Caco-2 (cell line): ENCODE measurements around the gene FLG2. TPM values are rescaled to one million over a fixed set of nuclear protein-coding genes. Genes with fewer than 3 reads are reported as not detected.

ENCODE experiments used
- Bru-seq: library from RNA; stranded (reverse); fragments of 400-500 nt; gene quantifications from one replicate; lab custom pipeline; 2021; lab: Mats Ljungman, UMichigan
- BruChase-seq, 2 experiments: library from RNA; stranded (reverse); fragments of 400-500 nt; gene quantifications; one replicate each; lab custom pipeline; 2021; lab: Mats Ljungman, UMichigan
- BruUV-seq: library from RNA; stranded (reverse); fragments of 400-500 nt; replicated peaks from 2 replicates; lab custom pipeline; 2021; lab: Mats Ljungman, UMichigan
- CTCF ChIA-PET: fragments of 300-600 bp; sonication (Branson Sonifier 250); formaldehyde crosslinking; loops from one replicate; lab custom pipeline; 2022; ENCODE audit warnings: antibody characterized with exemption; lab: Charles Lee
- POLR2A ChIA-PET: fragments of 300-600 bp; sonication (Branson Sonifier 250); formaldehyde crosslinking; loops from one replicate; lab custom pipeline; 2022; ENCODE audit warnings: antibody characterized with exemption; lab: Charles Lee
- DNase-seq, 2 experiments: peaks; one replicate each; pipeline versions ENCODE4 v3.0.0 to v3.0.0-alpha.2; 2020 to 2022
- H3K27me3 ChIP-seq: replicated peaks from 2 replicates; pipeline ENCODE4 v1.6.0; 2011; ENCODE audit warnings: low read length; ENCODE audit not compliant: control insufficient read depth, insufficient read depth
- H3K36me3 ChIP-seq: 2 replicates; pipeline ENCODE4 v1.5.1; 2011; ENCODE audit warnings: low read length; ENCODE audit not compliant: control insufficient read depth, insufficient read depth
- H3K4me1 ChIP-seq: fragments of 250-450 bp; sonication (Bioruptor Pico); 2 replicates; pipeline ENCODE4 v1.5.1; 2020; ENCODE audit warnings: mild to moderate bottlenecking
- H3K4me3 ChIP-seq: 2 replicates; pipeline ENCODE4 v1.5.1; 2011; ENCODE audit warnings: low read depth, mild to moderate bottlenecking, control low read depth, low read length
- H3K9me3 ChIP-seq: fragments of 250-450 bp; sonication (Bioruptor Pico); 2 replicates; pipeline ENCODE4 v1.5.1; 2020; ENCODE audit warnings: mild to moderate bottlenecking, moderate library complexity
- H3K27ac Mint-ChIP-seq: one replicate; pipeline ENCODE4 v1.8.0; 2022; ENCODE audit warnings: mixed read lengths; ENCODE audit not compliant: unreplicated experiment
- H3K27me3 Mint-ChIP-seq: one replicate; pipeline ENCODE4 v1.8.0; 2022; ENCODE audit warnings: mixed read lengths; ENCODE audit not compliant: insufficient read depth, unreplicated experiment
- H3K36me3 Mint-ChIP-seq: one replicate; pipeline ENCODE4 v1.8.0; 2022; ENCODE audit warnings: mild to moderate bottlenecking, mixed read lengths; ENCODE audit not compliant: insufficient read depth, unreplicated experiment
- H3K4me1 Mint-ChIP-seq: one replicate; pipeline ENCODE4 v1.8.0; 2022; ENCODE audit warnings: low read depth, mixed read lengths; ENCODE audit not compliant: unreplicated experiment
- H3K4me3 Mint-ChIP-seq: one replicate; pipeline ENCODE4 v1.8.0; 2022; ENCODE audit warnings: mild to moderate bottlenecking, moderate library complexity, mixed read lengths; ENCODE audit not compliant: unreplicated experiment
- H3K9me3 Mint-ChIP-seq: one replicate; pipeline ENCODE4 v1.8.0; 2022; ENCODE audit warnings: mixed read lengths; ENCODE audit not compliant: unreplicated experiment
- intact Hi-C: fragments of 100-400 bp; cut with micrococcal nuclease; formaldehyde crosslinking; loops from one replicate; pipeline ENCODE4 v1.10.0; 2022; ENCODE audit not compliant: unreplicated experiment
- long read RNA-seq: library from polyadenylated mRNA; stranded (forward); transcript quantifications from one replicate; pipeline ENCODE4 v2.0.0, GENCODE V29; 2022
- total RNA-seq: library from RNA; stranded (reverse); gene quantifications from 2 replicates; pipeline ENCODE4 v1.2.3, GENCODE V29; 2022
- TF ChIP-seq, protein P1 (sequence below), 2 experiments: fragments of 200-600 bp in 1 of 2; IDR thresholded peaks; 1 replicate in 1 of 2; 2 replicates in 1 of 2; pipeline versions ENCODE4 v1.5.1 to v1.8.0; 2011 to 2022; ENCODE audit warnings: antibody characterized with exemption in 1 of 2, control low read depth in 1 of 2, inconsistent platforms in 1 of 2, low read depth in 1 of 2, low read length in 1 of 2, mild to moderate bottlenecking in 1 of 2, moderate library complexity in 1 of 2; ENCODE audit not compliant: insufficient read depth in 1 of 2, severe bottlenecking in 1 of 2, unreplicated experiment in 1 of 2

The FLG2 gene
- not detected in 2 replicates for total RNA-seq
- Bru-seq, nascent RNA = not detected
- BruChase-seq, experiment 1, labeled RNA remaining after a 2-hour chase = not detected
- BruChase-seq, experiment 2, labeled RNA remaining after a 6-hour chase = not detected
- long read RNA-seq = 0 reads

DNA sequence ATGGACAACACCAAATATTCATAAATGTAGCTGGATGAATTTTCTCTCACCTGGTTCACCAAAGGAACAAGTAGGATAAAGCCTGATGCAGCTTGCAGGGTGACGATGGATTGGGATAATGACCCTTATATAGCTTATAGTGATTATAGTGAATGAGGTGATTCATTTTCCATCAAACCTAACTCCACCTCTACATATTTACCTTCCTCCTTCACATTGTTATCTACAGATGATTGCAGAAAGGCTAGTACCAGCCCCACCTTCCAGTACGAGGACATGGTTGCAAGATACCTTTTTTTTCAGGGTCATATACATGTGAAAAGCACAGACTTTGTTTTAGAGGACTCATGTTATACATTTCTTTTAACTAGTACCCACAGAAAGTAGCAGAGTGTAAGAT is at the start of gene FLG2:
Gene FLG2, minus strand, starts transcription at position 101 of the 400 bp plus-strand sequence. CDS start 1,122 bp downstream, outside the sequence.
- H3K9me3 Mint-ChIP-seq = peaks cover 13% of the 10 kb centered on the region
- peaks cover 5% of the 10 kb centered on the region for H3K27me3 Mint-ChIP-seq
- no peak within 1 kb of the TSS for H3K27ac Mint-ChIP-seq
- no peak for DNase-seq
- TF ChIP-seq, protein P1, sequence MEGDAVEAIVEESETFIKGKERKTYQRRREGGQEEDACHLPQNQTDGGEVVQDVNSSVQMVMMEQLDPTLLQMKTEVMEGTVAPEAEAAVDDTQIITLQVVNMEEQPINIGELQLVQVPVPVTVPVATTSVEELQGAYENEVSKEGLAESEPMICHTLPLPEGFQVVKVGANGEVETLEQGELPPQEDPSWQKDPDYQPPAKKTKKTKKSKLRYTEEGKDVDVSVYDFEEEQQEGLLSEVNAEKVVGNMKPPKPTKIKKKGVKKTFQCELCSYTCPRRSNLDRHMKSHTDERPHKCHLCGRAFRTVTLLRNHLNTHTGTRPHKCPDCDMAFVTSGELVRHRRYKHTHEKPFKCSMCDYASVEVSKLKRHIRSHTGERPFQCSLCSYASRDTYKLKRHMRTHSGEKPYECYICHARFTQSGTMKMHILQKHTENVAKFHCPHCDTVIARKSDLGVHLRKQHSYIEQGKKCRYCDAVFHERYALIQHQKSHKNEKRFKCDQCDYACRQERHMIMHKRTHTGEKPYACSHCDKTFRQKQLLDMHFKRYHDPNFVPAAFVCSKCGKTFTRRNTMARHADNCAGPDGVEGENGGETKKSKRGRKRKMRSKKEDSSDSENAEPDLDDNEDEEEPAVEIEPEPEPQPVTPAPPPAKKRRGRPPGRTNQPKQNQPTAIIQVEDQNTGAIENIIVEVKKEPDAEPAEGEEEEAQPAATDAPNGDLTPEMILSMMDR (IDR thresholded peaks at IDR 0.05; ENCODE audit: insufficient read depth in 1 of 2, low read depth in 1 of 2, low read length in 1 of 2, severe bottlenecking in 1 of 2, unreplicated experiment in 1 of 2) = no peak
- ChIA-PET CTCF (interaction anchor here (1.5 kb wide), 1 partner anchor 12 kb away, joined by 3 read pairs; no protein-coding TSS in a partner anchor), POLR2A (no interaction called here)
- no peaks in the 10 kb centered on the region for H3K27me3 ChIP-seq
- H3K4me3 Mint-ChIP-seq = no peak within 1 kb of the TSS
- intact Hi-C loops = no loop called here
- no peaks in the 10 kb centered on the region for H3K4me1 ChIP-seq
- H3K9me3 ChIP-seq = no peaks in the 10 kb centered on the region
- BruUV-seq = no TSS peak
- no peak within 1 kb of the TSS for H3K4me3 ChIP-seq
- no peaks in the 10 kb centered on the region for H3K36me3 Mint-ChIP-seq
- no peaks in the 10 kb centered on the region for H3K4me1 Mint-ChIP-seq
- no peaks in the 10 kb centered on the region for H3K36me3 ChIP-seq

- H3K36me3 Mint-ChIP-seq = no peaks in the 10 kb centered on the region
These were observed 48.9 kb upstream of the FLG2 start for GRCh38 chr1:152408664-152409063.

More at GRCh38 chr1:152408664-152409063, 48.9 kb upstream of the FLG2 start:
- Mint-ChIP-seq H3K27me3 (peaks cover 33% of the 10 kb centered on the region), H3K9me3 (no peaks in the 10 kb centered on the region), H3K4me3 (no peak overlapping the region), H3K4me1 (no peaks in the 10 kb centered on the region), H3K27ac (no peak overlapping the region)
- POLR2A ChIA-PET = no interaction called here
- Histone ChIP-seq H3K27me3 (no peaks in the 10 kb centered on the region), H3K4me1 (no peaks in the 10 kb centered on the region), H3K36me3 (no peaks in the 10 kb centered on the region), H3K9me3 (no peaks in the 10 kb centered on the region), H3K4me3 (no peak overlapping the region)
- intact Hi-C loops = no loop called here
- CTCF ChIA-PET = interaction anchor here (0.9 to 2.3 kb wide), 2 partner anchors 10 to 51 kb away, joined by 3 to 9 read pairs; no protein-coding TSS in a partner anchor
- no peak for DNase-seq
- TF ChIP-seq, protein P1 (IDR thresholded peaks at IDR 0.05; ENCODE audit: insufficient read depth in 1 of 2, low read depth in 1 of 2, low read length in 1 of 2, severe bottlenecking in 1 of 2, unreplicated experiment in 1 of 2) = no peak
- no TSS peak for BruUV-seq
